Measurements from ENCODE around the gene GPR78.
"Not testable (repeated sequence)": the region's sequence is repeated elsewhere in the genome, so short reads cannot be mapped to it uniquely, and the experiment has no call there.

Gene GPR78

DNA sequence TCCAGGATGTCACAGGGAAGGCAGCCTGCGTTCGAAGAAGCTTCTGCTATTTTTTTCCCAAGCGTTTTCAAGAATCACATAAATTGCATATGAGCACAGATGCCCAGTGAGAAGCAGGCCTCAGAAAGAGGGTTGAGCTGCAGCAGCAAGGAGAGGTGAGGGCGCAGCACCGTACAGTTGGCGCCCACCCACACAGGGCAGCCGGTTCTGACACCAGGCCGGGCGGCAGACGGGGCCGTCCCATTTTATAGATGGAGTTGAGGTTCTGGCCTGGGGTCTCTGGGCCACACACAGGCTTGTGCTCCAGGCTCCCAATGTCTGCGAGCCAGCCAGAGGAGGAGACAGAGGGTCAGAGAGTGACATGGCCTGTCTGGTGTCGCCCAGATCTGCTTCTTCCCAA, 35.2 kb downstream of the GPR78 start:
- H3K4me3 ChIP-seq (ENCODE audit: low read depth, low read length): no peak overlapping the region
- TF ChIP-seq, protein P1, sequence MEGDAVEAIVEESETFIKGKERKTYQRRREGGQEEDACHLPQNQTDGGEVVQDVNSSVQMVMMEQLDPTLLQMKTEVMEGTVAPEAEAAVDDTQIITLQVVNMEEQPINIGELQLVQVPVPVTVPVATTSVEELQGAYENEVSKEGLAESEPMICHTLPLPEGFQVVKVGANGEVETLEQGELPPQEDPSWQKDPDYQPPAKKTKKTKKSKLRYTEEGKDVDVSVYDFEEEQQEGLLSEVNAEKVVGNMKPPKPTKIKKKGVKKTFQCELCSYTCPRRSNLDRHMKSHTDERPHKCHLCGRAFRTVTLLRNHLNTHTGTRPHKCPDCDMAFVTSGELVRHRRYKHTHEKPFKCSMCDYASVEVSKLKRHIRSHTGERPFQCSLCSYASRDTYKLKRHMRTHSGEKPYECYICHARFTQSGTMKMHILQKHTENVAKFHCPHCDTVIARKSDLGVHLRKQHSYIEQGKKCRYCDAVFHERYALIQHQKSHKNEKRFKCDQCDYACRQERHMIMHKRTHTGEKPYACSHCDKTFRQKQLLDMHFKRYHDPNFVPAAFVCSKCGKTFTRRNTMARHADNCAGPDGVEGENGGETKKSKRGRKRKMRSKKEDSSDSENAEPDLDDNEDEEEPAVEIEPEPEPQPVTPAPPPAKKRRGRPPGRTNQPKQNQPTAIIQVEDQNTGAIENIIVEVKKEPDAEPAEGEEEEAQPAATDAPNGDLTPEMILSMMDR (IDR thresholded peaks at IDR 0.05; ENCODE audit: insufficient read depth, low read depth, low read length, missing control alignments): no peak
- no peak for DNase-seq (ENCODE audit: low read depth)

DNA sequence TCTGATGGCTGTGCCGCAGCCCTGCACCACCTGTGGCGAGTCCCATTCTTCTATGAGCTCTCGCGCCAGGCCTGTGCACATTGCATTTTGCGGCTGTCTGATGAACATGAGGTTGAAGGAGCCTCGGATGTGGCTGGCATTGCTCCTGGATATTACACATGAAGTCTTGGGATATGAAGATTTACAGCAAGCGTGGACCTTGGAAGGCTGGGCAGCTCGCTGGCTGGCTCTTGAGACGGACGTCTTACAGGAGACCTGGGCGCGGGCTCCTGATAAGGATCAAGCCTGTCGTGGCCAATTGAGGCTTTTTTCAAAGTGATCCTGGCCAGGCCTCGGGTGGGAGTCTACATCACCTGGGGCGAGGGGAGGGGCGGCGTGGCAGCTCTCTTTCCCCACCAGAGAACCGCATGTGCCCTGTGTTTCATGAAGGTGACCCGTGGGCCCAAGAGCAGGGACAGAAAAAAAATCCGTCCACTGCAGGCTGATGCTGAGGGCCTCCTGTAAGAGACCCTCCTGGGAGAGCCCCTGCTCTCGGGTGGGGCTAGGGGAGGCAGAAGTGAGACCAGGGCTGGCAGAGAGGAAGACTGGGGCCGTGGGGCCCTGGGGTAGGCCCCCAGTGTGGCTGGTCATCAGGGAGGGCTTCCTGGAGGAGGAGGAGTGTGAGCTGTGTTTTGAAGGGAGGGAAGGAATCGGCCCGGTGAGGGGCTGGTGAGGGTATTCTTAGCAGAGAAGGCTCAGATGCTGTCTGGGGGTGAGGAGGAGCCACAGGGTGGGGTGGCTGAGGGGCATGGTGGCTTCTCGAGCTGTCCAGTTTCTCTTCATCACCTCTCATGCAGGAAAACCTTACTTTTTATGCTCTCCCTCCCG, 36.0 kb downstream of the GPR78 start:
- no peak for DNase-seq (ENCODE audit: low read depth)
- TF ChIP-seq, protein P1 (IDR thresholded peaks at IDR 0.05; ENCODE audit: insufficient read depth, low read depth, low read length, missing control alignments): no peak
- H3K4me3 ChIP-seq (ENCODE audit: low read depth, low read length): no peak overlapping the region

DNA sequence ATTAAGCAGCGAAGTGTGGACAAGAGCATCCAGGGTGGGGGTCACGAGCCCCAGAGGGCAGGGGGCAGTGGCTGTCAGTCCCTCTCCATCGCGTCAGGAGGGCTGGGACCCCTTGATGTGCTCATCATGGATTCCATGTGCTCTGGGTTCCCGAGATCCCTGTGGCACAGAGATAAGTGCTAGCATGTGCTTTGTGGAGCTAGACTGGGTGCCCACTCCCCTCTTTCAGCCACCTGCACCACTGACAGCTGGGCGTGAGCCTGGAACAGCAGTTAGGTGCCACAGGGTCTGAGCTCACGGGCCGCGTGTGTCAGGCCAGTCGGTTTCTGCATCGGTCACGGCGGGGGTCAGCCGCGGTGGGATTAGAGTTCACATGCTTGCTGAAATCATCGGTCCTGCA, 36.6 kb downstream of the GPR78 start:
- H3K4me3 ChIP-seq (ENCODE audit: low read depth, low read length): no peak overlapping the region
- DNase-seq (ENCODE audit: low read depth): no peak
- TF ChIP-seq, protein P1 (IDR thresholded peaks at IDR 0.05; ENCODE audit: insufficient read depth, low read depth, low read length, missing control alignments): no peak

DNA sequence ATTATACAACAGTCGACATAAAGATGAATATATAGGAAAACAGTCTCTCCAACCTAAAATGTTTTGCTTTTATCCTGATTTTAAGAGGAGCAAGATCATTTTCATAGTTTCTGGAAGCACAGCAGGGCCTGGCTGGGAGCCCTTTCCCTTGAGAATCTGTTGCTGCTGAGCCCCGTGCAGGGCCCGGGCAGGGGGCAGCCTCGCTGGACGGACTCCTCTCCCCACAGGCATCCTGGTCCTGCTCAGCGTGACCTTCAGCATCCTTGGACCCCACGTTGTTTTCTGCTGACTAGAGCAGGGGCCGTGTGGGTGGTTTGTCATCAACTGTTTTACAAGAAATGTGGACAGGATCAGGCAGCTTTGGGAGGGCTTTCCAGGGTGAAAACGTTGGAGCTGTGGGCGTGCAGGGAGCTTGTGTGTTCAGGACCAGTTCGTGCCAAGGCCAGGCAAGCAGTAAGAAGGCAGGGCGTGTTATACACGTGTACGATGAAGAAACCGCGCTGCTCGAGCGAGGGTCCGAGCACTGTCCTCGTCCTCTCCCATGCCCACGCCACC, 37.4 kb downstream of the GPR78 start:
- no peak overlapping the region for H3K4me3 ChIP-seq (ENCODE audit: low read depth, low read length)
- DNase-seq (ENCODE audit: low read depth): no peak
- TF ChIP-seq, protein P1 (IDR thresholded peaks at IDR 0.05; ENCODE audit: insufficient read depth, low read depth, low read length, missing control alignments): no peak

DNA sequence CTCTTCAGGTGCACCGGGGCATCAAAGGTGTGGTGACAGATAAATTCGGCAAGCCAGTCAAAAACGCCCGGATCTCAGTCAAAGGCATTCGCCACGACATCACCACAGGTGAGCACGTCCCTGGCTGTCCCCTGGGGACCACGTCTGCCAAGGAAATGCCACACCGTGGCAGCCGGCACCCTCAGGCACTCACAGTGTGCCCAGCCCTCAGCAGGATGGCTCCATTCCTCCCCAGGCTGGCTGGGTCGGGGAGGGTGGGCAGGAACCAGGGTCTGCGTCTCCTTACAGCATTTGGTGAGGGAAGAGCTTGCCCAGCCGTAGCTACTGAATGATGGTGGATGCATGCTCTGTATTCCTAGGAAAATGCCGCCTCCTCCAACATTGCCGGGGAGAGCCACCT, 38.2 kb downstream of the GPR78 start:
- TF ChIP-seq, protein P1 (IDR thresholded peaks at IDR 0.05; ENCODE audit: insufficient read depth, low read depth, low read length, missing control alignments): no peak
- no peak for DNase-seq (ENCODE audit: low read depth)
- H3K4me3 ChIP-seq (ENCODE audit: low read depth, low read length): no peak overlapping the region

DNA sequence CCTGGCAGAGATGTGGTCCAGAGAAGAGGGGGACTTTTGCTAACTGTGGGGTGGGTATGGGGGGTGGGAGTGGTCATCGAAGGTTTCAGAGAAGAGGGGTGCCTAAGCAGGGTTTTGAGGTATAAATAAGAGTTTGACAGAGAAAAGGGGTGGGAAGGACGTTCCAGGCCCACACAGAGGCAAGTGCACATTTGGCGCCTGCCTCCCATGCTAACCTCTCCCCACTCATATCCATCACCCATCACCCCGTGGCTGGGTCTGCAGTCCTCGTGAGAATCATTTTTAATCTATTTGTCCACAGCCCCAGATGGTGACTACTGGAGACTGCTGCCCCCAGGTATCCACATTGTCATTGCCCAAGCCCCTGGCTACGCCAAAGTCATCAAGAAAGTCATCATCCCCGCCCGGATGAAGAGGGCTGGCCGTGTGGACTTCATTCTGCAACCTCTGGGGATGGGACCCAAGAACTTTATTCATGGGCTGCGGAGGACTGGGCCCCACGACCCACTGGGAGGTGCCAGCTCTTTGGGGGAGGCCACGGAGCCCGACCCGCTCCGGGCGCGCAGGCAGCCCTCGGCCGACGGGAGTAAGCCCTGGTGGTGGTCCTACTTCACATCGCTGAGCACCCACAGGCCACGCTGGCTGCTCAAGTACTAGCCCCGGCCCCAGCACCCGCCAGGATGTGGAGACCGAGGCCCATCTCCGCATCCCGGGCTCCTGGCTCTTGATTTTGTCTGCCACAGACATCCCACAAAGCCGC, 38.9 kb downstream of the GPR78 start:
- TF ChIP-seq, protein P1 (IDR thresholded peaks at IDR 0.05; ENCODE audit: insufficient read depth, low read depth, low read length, missing control alignments): no peak
- no peak overlapping the region for H3K4me3 ChIP-seq (ENCODE audit: low read depth, low read length)
- no peak for DNase-seq (ENCODE audit: low read depth)

DNA sequence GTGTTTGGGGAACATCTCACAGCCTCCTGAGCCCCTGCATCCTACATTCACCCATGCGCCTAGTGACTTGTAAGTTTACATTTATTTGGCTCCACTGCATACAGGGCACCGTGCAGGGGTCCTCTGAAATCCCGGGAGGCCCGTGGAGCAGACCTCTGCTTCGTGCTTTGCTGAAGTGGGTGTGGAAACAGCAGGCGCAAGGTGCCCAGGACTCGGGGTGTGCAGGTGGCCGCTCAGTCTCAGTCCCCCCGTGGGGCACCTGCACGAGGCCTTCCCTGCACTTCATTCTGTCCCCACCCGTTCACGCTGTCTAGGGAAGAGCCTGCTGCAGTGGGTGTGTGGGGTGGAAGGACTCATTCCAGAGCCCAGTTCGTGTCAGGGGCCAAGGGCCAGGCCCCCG, 40.9 kb downstream of the GPR78 start:
- H3K4me3 ChIP-seq (ENCODE audit: low read depth, low read length); DNase-seq (ENCODE audit: low read depth): not testable (repeated sequence)

DNA sequence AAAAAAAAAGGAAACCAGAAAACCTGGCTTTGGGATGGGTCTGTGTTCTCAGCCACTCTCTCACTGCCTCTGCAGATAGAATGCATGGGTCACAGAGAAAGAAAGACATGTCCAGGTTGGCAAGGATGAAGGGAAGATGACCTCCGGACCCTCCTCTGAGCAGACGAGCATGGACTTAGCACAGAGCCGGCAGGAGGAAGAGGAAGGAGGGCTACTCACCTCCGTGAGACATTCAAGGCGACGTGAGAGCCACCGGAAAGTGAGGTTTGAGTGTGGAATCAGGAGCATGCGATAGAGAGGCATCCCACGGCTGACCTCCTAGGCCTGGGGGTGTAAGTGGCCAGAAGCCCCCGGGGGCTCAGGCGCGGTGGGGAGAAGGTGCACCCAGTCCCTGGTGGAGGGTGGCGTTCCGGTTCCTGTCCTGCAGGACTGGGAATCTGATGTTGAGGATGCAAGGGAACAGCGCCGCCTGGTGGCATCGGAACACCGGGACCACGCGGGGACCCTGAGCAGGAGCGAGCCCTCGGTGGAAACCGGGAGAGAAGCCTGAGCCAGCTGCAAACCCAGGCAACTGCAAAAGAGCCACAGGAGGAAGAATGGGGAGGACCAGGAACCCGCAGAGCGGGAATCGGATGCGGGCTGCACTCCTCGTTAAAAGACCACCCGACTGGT, 44.5 kb downstream of the GPR78 start:
- H3K4me3 ChIP-seq (ENCODE audit: low read depth, low read length); DNase-seq (ENCODE audit: low read depth): not testable (repeated sequence)

DNA sequence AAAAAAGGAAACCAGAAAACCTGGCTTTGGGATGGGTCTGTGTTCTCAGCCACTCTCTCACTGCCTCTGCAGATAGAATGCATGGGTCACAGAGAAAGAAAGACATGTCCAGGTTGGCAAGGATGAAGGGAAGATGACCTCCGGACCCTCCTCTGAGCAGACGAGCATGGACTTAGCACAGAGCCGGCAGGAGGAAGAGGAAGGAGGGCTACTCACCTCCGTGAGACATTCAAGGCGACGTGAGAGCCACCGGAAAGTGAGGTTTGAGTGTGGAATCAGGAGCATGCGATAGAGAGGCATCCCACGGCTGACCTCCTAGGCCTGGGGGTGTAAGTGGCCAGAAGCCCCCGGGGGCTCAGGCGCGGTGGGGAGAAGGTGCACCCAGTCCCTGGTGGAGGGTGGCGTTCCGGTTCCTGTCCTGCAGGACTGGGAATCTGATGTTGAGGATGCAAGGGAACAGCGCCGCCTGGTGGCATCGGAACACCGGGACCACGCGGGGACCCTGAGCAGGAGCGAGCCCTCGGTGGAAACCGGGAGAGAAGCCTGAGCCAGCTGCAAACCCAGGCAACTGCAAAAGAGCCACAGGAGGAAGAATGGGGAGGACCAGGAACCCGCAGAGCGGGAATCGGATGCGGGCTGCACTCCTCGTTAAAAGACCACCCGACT, 50.2 kb downstream of the GPR78 start:
- H3K4me3 ChIP-seq (ENCODE audit: low read depth, low read length): not testable (repeated sequence)

DNA sequence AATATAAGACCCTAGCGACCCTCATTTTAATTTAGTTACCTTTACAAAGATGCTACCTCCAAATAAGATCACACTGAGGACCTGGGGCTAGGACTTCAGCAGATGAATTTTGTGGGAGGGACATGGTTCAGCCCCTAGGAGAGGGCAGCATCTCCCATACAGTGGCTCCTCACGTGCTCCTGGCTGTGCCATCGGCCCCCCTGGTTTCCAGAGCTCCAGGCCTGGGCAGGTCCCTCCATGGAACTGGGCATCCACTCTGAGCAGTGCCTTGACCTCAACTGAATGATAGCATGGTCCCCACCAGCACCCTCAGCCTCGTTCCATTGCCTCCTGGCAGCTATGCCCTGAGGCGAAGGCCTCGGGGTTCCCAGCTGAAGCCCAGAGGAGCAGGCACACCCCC, 51.7 kb downstream of the GPR78 start:
- not testable (repeated sequence) for H3K4me3 ChIP-seq (ENCODE audit: low read depth, low read length); DNase-seq (ENCODE audit: low read depth)

More for the DNA sequence above, 50.2 kb downstream of the GPR78 start:
- DNase-seq (ENCODE audit: low read depth): not testable (repeated sequence)
